ENCODE results near the gene CRKL.
"Not testable (repeated sequence)": the region's sequence is repeated elsewhere in the genome, so short reads cannot be mapped to it uniquely, and the experiment has no call there.

The CRKL gene

GRCh38 chr22:20901093-20902033 lies 15.8 kb upstream of the CRKL start:
- not testable (repeated sequence) for DNase-seq (ENCODE audit: low read depth in 2 of 2)

GRCh38 chr22:20903093-20903492 lies 14.1 kb upstream of the CRKL start:
- no peak for DNase-seq (ENCODE audit: low read depth in 2 of 2)

- no peak for DNase-seq (ENCODE audit: low read depth in 2 of 2)
Observed at GRCh38 chr22:20904008-20904979, 12.9 kb upstream of the CRKL start.

- no peak for DNase-seq (ENCODE audit: low read depth in 2 of 2)
Observed at GRCh38 chr22:20904980-20905355, 12.2 kb upstream of the CRKL start.

- no peak for DNase-seq (ENCODE audit: low read depth in 2 of 2)
Observed at GRCh38 chr22:20905415-20906386, 11.5 kb upstream of the CRKL start.

GRCh38 chr22:20906387-20906767 lies 10.8 kb upstream of the CRKL start:
- no peak for DNase-seq (ENCODE audit: low read depth in 2 of 2)

GRCh38 chr22:20908717-20909116 lies 8.5 kb upstream of the CRKL start:
- not testable (repeated sequence) for DNase-seq (ENCODE audit: low read depth in 2 of 2)

- DNase-seq (ENCODE audit: low read depth in 2 of 2) = no peak
Observed at GRCh38 chr22:20909543-20910303, 7.5 kb upstream of the CRKL start.

- no peak for DNase-seq (ENCODE audit: low read depth in 2 of 2)
Observed at GRCh38 chr22:20912494-20912893, 4.7 kb upstream of the CRKL start.

- no peak for DNase-seq (ENCODE audit: low read depth in 2 of 2)
Observed at GRCh38 chr22:20918663-20919218, 1.5 kb downstream of the CRKL start.

- no peak for DNase-seq (ENCODE audit: low read depth in 2 of 2)
Observed at GRCh38 chr22:20919718-20920117, 2.5 kb downstream of the CRKL start.

GRCh38 chr22:20920881-20921203 lies 3.6 kb downstream of the CRKL start:
- DNase-seq (ENCODE audit: low read depth in 2 of 2) = no peak

GRCh38 chr22:20922141-20922751 lies 5.0 kb downstream of the CRKL start:
- no peak for DNase-seq (ENCODE audit: low read depth in 2 of 2)

- DNase-seq (ENCODE audit: low read depth in 2 of 2) = no peak
Observed at GRCh38 chr22:20926243-20926642, 9.0 kb downstream of the CRKL start.

- no peak for DNase-seq (ENCODE audit: low read depth in 2 of 2)
Observed at GRCh38 chr22:20927940-20928572, 10.8 kb downstream of the CRKL start.

GRCh38 chr22:20928573-20928967 lies 11.4 kb downstream of the CRKL start:
- no peak for DNase-seq (ENCODE audit: low read depth in 2 of 2)

GRCh38 chr22:20930004-20930403 lies 12.8 kb downstream of the CRKL start:
- DNase-seq (ENCODE audit: low read depth in 2 of 2) = no peak

- not testable (repeated sequence) for DNase-seq (ENCODE audit: low read depth in 2 of 2)
Observed at GRCh38 chr22:20930435-20930834, 13.2 kb downstream of the CRKL start.

GRCh38 chr22:20931126-20931654 lies 14.0 kb downstream of the CRKL start:
- no peak for DNase-seq (ENCODE audit: low read depth in 2 of 2)

Measured in stimulated activated CD8-positive, alpha-beta memory T cell treated with anti-CD3 and anti-CD28 coated beads, Interleukin-2, amount 100 ng/mL, for 48 hours (primary cell).